Neural cell (in vitro differentiated cells): ENCODE results near the gene RIMS4.

ENCODE experiments used
- EZH2 ChIP-seq: fragments of 200-600, 300-800 bp; shearing (Covaris generic), sonication (generic); IDR thresholded peaks from 2 replicates; pipeline ENCODE4 v1.6.1; 2014; ENCODE audit warnings: antibody characterized with exemption, low read length, borderline replicate concordance, mild to moderate bottlenecking; ENCODE audit not compliant: insufficient read depth, poor library complexity, severe bottlenecking
- POLR2AphosphoS5 ChIP-seq: IDR thresholded peaks from 2 replicates; pipeline ENCODE4 v1.6.1; 2012
- RAD21 ChIP-seq: fragments of 450-650 bp; conservative IDR thresholded peaks from 2 replicates; pipeline ENCODE4 v1.6.1; 2014; ENCODE audit warnings: antibody characterized with exemption, mild to moderate bottlenecking, moderate library complexity
- SMC3 ChIP-seq: fragments of 450-650 bp; conservative IDR thresholded peaks from 2 replicates; pipeline ENCODE4 v1.6.1; 2014; ENCODE audit warnings: antibody characterized with exemption, mild to moderate bottlenecking, moderate library complexity; ENCODE audit not compliant: poor library complexity
- TF ChIP-seq, protein P1 (sequence below): IDR thresholded peaks from 2 replicates; pipeline ENCODE4 v1.6.1; 2012; ENCODE audit warnings: borderline replicate concordance
- TF ChIP-seq, protein P2 (sequence below): fragments of 450-650 bp; IDR thresholded peaks from 2 replicates; pipeline ENCODE4 v1.5.1; 2014; ENCODE audit warnings: antibody characterized with exemption, mild to moderate bottlenecking, moderate library complexity; ENCODE audit not compliant: poor library complexity, severe bottlenecking

DNA sequence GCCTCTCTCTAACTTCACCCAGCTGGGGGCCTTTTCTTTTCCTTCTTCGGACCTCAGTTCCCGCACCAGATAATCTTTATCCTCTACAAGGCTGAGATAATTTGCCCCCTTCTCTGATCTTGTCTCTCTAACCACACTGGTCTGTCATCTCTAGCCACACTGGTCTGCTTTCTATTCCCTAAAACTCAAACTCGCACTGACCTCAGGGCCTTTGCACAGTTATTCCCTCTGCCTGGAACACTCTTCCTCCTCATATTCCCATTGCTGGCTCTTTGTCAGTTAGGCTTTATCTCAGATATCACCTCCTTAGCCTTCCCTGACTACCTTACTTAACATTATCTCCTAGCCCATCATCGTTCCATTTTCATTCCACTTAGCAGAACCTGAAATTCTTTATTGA is 7.6 kb downstream of the RIMS4 start:
- no peak for TF ChIP-seq POLR2AphosphoS5
- TF ChIP-seq, protein P1, sequence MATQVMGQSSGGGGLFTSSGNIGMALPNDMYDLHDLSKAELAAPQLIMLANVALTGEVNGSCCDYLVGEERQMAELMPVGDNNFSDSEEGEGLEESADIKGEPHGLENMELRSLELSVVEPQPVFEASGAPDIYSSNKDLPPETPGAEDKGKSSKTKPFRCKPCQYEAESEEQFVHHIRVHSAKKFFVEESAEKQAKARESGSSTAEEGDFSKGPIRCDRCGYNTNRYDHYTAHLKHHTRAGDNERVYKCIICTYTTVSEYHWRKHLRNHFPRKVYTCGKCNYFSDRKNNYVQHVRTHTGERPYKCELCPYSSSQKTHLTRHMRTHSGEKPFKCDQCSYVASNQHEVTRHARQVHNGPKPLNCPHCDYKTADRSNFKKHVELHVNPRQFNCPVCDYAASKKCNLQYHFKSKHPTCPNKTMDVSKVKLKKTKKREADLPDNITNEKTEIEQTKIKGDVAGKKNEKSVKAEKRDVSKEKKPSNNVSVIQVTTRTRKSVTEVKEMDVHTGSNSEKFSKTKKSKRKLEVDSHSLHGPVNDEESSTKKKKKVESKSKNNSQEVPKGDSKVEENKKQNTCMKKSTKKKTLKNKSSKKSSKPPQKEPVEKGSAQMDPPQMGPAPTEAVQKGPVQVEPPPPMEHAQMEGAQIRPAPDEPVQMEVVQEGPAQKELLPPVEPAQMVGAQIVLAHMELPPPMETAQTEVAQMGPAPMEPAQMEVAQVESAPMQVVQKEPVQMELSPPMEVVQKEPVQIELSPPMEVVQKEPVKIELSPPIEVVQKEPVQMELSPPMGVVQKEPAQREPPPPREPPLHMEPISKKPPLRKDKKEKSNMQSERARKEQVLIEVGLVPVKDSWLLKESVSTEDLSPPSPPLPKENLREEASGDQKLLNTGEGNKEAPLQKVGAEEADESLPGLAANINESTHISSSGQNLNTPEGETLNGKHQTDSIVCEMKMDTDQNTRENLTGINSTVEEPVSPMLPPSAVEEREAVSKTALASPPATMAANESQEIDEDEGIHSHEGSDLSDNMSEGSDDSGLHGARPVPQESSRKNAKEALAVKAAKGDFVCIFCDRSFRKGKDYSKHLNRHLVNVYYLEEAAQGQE, result no peak
- TF ChIP-seq, protein P2, sequence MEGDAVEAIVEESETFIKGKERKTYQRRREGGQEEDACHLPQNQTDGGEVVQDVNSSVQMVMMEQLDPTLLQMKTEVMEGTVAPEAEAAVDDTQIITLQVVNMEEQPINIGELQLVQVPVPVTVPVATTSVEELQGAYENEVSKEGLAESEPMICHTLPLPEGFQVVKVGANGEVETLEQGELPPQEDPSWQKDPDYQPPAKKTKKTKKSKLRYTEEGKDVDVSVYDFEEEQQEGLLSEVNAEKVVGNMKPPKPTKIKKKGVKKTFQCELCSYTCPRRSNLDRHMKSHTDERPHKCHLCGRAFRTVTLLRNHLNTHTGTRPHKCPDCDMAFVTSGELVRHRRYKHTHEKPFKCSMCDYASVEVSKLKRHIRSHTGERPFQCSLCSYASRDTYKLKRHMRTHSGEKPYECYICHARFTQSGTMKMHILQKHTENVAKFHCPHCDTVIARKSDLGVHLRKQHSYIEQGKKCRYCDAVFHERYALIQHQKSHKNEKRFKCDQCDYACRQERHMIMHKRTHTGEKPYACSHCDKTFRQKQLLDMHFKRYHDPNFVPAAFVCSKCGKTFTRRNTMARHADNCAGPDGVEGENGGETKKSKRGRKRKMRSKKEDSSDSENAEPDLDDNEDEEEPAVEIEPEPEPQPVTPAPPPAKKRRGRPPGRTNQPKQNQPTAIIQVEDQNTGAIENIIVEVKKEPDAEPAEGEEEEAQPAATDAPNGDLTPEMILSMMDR, result no peak
- TF ChIP-seq RAD21, result no peak
- TF ChIP-seq EZH2, result no peak
- TF ChIP-seq SMC3, result no peak
